GM20431 (cell line): ENCODE data around the gene SLC48A1.

Experiments used
- in situ Hi-C: fragments of 300-500 bp; cut with MseI, MboI; formaldehyde crosslinking; loops from one replicate; pipeline ENCODE4 v1.15.0; 2020; ENCODE audit warnings: low sequenced_read_pairs; ENCODE audit not compliant: unreplicated experiment

Gene SLC48A1

GRCh38 chr12:47773062-47773857 is at the start of gene SLC48A1:
SLC48A1 (plus strand) TSS chr12:47773238; CDS start chr12:47773305, 67 bp downstream.
- in situ Hi-C loops: no loop called here

GRCh38 chr12:47725091-47725772 is 47.8 kb upstream of the SLC48A1 start, which contains the start of gene ENDOU:
ENDOU (minus strand) TSS chr12:47725490; CDS start chr12:47725413, 77 bp downstream.
- in situ Hi-C loops: no loop called here

- in situ Hi-C loops: no loop called here
Observed at GRCh38 chr12:47725893-47726292, 47.1 kb upstream of the SLC48A1 start.

GRCh38 chr12:47729233-47729632 is 43.8 kb upstream of the SLC48A1 start:
- in situ Hi-C loops: no loop called here

GRCh38 chr12:47730341-47730744 is 42.7 kb upstream of the SLC48A1 start:
- in situ Hi-C loops: no loop called here

GRCh38 chr12:47731723-47732122 is 41.3 kb upstream of the SLC48A1 start:
- in situ Hi-C loops: no loop called here

- in situ Hi-C loops: no loop called here
Observed at GRCh38 chr12:47732504-47732903, 40.5 kb upstream of the SLC48A1 start.

GRCh38 chr12:47733142-47733541 is 39.9 kb upstream of the SLC48A1 start:
- in situ Hi-C loops: no loop called here

GRCh38 chr12:47734725-47735480 is 38.1 kb upstream of the SLC48A1 start:
- in situ Hi-C loops: no loop called here

- in situ Hi-C loops: no loop called here
Observed at GRCh38 chr12:47735649-47736048, 37.4 kb upstream of the SLC48A1 start.

GRCh38 chr12:47736216-47736615 is 36.8 kb upstream of the SLC48A1 start:
- in situ Hi-C loops: no loop called here

- in situ Hi-C loops: no loop called here
Observed at GRCh38 chr12:47736877-47737676, 36.0 kb upstream of the SLC48A1 start.

GRCh38 chr12:47737936-47738594 is 35.0 kb upstream of the SLC48A1 start:
- in situ Hi-C loops: no loop called here

- in situ Hi-C loops: no loop called here
Observed at GRCh38 chr12:47739297-47739696, 33.7 kb upstream of the SLC48A1 start.

GRCh38 chr12:47739979-47740378 is 33.1 kb upstream of the SLC48A1 start:
- in situ Hi-C loops: no loop called here

GRCh38 chr12:47740606-47741339 is 32.3 kb upstream of the SLC48A1 start:
- in situ Hi-C loops: no loop called here

- in situ Hi-C loops: no loop called here
Observed at GRCh38 chr12:47741340-47741703, 31.7 kb upstream of the SLC48A1 start.

GRCh38 chr12:47742253-47742825 is 30.7 kb upstream of the SLC48A1 start:
- in situ Hi-C loops: no loop called here
